WTC11 (cell line): Measurements from ENCODE around the gene PHLDA3. TPM values are rescaled to one million over a fixed set of nuclear protein-coding genes. Genes with fewer than 3 reads are reported as not detected.

Experiments used
- ATF2 ChIP-seq: sonication (generic); formaldehyde crosslinking; IDR thresholded peaks from 2 replicates; pipeline ENCODE4 v1.8.1; 2022; ENCODE audit warnings: low read depth, missing genetic modification reagents, borderline replicate concordance
- CREM ChIP-seq: sonication (generic); formaldehyde crosslinking; IDR thresholded peaks from 2 replicates; pipeline ENCODE4 v1.8.1; 2022; ENCODE audit warnings: mild to moderate bottlenecking, missing genetic modification reagents, moderate library complexity
- ETV6 ChIP-seq: sonication (generic); formaldehyde crosslinking; IDR thresholded peaks from 2 replicates; pipeline ENCODE4 v1.8.1; 2022; ENCODE audit warnings: mild to moderate bottlenecking, missing genetic modification reagents
- FOXK1 ChIP-seq: sonication (generic); formaldehyde crosslinking; IDR thresholded peaks from 2 replicates; pipeline ENCODE4 v1.8.0; 2022; ENCODE audit warnings: mild to moderate bottlenecking, moderate library complexity, missing genetic modification reagents
- FOXP1 ChIP-seq: sonication (generic); formaldehyde crosslinking; IDR thresholded peaks from 2 replicates; pipeline ENCODE4 v1.8.0; 2022; ENCODE audit warnings: missing genetic modification reagents, mild to moderate bottlenecking, moderate library complexity, borderline replicate concordance
- GABPB1 ChIP-seq: sonication (generic); formaldehyde crosslinking; IDR thresholded peaks from 2 replicates; pipeline ENCODE4 v1.8.1; 2023; ENCODE audit warnings: mild to moderate bottlenecking, missing genetic modification reagents
- GRHL2 ChIP-seq: fragments of 250-450 bp; sonication (Bioruptor Pico); IDR thresholded peaks from 2 replicates; pipeline ENCODE4 v1.8.0; 2022; ENCODE audit warnings: mild to moderate bottlenecking, moderate library complexity; ENCODE audit not compliant: insufficient replicate concordance, severe bottlenecking
- IRF2 ChIP-seq: sonication (generic); formaldehyde crosslinking; IDR thresholded peaks from 2 replicates; pipeline ENCODE4 v1.8.0; 2022; ENCODE audit warnings: low read depth, missing genetic modification reagents, borderline replicate concordance
- NFYB ChIP-seq: sonication (generic); formaldehyde crosslinking; conservative IDR thresholded peaks from 2 replicates; pipeline ENCODE4 v1.8.0; 2022; ENCODE audit warnings: low read depth, missing genetic modification reagents
- NR1H2 ChIP-seq: sonication (generic); formaldehyde crosslinking; IDR thresholded peaks from 2 replicates; pipeline ENCODE4 v1.9.0; 2021; ENCODE audit warnings: mild to moderate bottlenecking, moderate library complexity, missing genetic modification reagents
- RELA ChIP-seq: sonication (generic); formaldehyde crosslinking; IDR thresholded peaks from 2 replicates; pipeline ENCODE4 v1.8.1; 2022; ENCODE audit warnings: missing genetic modification reagents, mild to moderate bottlenecking, borderline replicate concordance
- RORB ChIP-seq: fragments of 250-450 bp; sonication (Bioruptor Pico); IDR thresholded peaks from 2 replicates; pipeline ENCODE4 v1.9.0; 2021; ENCODE audit warnings: mild to moderate bottlenecking
- SOX15 ChIP-seq: fragments of 250-450 bp; sonication (Bioruptor Pico); IDR thresholded peaks from 2 replicates; pipeline ENCODE4 v1.9.0; 2021; ENCODE audit warnings: mild to moderate bottlenecking
- SP1 ChIP-seq: sonication (generic); formaldehyde crosslinking; conservative IDR thresholded peaks from 2 replicates; pipeline ENCODE4 v1.8.1; 2022; ENCODE audit warnings: missing genetic modification reagents
- TCF7 ChIP-seq: sonication (generic); formaldehyde crosslinking; IDR thresholded peaks from 2 replicates; pipeline ENCODE4 v1.8.0; 2022; ENCODE audit warnings: mild to moderate bottlenecking, low read depth, missing genetic modification reagents, moderate library complexity
- ZNF219 ChIP-seq: sonication (generic); formaldehyde crosslinking; IDR thresholded peaks from 2 replicates; pipeline ENCODE4 v1.8.0; 2023; ENCODE audit warnings: missing genetic modification reagents, mild to moderate bottlenecking, borderline replicate concordance
- ZNF263 ChIP-seq: sonication (generic); formaldehyde crosslinking; IDR thresholded peaks from 2 replicates; pipeline ENCODE4 v1.8.1; 2022; ENCODE audit warnings: low read depth, mild to moderate bottlenecking, moderate library complexity, missing genetic modification reagents
- ZNF396 ChIP-seq: fragments of 250-450 bp; sonication (Bioruptor Pico); IDR thresholded peaks from 2 replicates; pipeline ENCODE4 v1.8.0; 2021; ENCODE audit warnings: mild to moderate bottlenecking, moderate library complexity, borderline replicate concordance
- ZNF423 ChIP-seq: fragments of 250-450 bp; sonication (Bioruptor Pico); IDR thresholded peaks from 2 replicates; pipeline ENCODE4 v2.1.2; 2022; ENCODE audit warnings: mild to moderate bottlenecking, moderate library complexity
- total RNA-seq: library from RNA; stranded (reverse); gene quantifications from 3 replicates; pipeline ENCODE4 v1.2.3, GENCODE V29; 2021
- TF ChIP-seq, protein P1 (sequence below): sonication (generic); formaldehyde crosslinking; IDR thresholded peaks from 2 replicates; pipeline ENCODE4 v1.8.0; 2022; ENCODE audit warnings: missing genetic modification reagents
- TF ChIP-seq, protein P2 (sequence below): fragments of 250-450 bp; sonication (Bioruptor Pico); IDR thresholded peaks from 2 replicates; pipeline ENCODE4 v1.9.0; 2021; ENCODE audit warnings: moderate library complexity, mild to moderate bottlenecking, inconsistent platforms, borderline replicate concordance
- TF ChIP-seq, protein P3 (sequence below): sonication (generic); formaldehyde crosslinking; IDR thresholded peaks from 2 replicates; pipeline ENCODE4 v1.8.1; 2022; ENCODE audit warnings: mild to moderate bottlenecking, missing genetic modification reagents, moderate library complexity, borderline replicate concordance
- TF ChIP-seq, protein P4 (sequence below): sonication (generic); formaldehyde crosslinking; IDR thresholded peaks from 2 replicates; pipeline ENCODE4 v1.8.1; 2023; ENCODE audit warnings: mild to moderate bottlenecking, missing genetic modification reagents, moderate library complexity
- TF ChIP-seq, protein P5 (sequence below): sonication (generic); formaldehyde crosslinking; IDR thresholded peaks from 2 replicates; pipeline ENCODE4 v1.8.0; 2023; ENCODE audit warnings: mild to moderate bottlenecking, missing genetic modification reagents
- TF ChIP-seq, protein P6 (sequence below): fragments of 250-450 bp; sonication (Bioruptor Pico); IDR thresholded peaks from 2 replicates; pipeline ENCODE4 v1.8.0; 2021; ENCODE audit warnings: mild to moderate bottlenecking

The PHLDA3 gene
- total RNA-seq, 1 experiment from 2014 or later = 95.1 TPM

- no peak for TF ChIP-seq CREM
- TF ChIP-seq RORB (CRISPR knock-in tag) = no peak
- no peak for TF ChIP-seq ZNF396 (CRISPR knock-in tag)
- peak; percentile 54 for TF ChIP-seq ETV6 (CRISPR knock-in tag)
- no peak for TF ChIP-seq NR1H2
- TF ChIP-seq ZNF263 (CRISPR knock-in tag) = no peak
- TF ChIP-seq ZNF219 (CRISPR knock-in tag) = no peak
- TF ChIP-seq, protein P1, sequence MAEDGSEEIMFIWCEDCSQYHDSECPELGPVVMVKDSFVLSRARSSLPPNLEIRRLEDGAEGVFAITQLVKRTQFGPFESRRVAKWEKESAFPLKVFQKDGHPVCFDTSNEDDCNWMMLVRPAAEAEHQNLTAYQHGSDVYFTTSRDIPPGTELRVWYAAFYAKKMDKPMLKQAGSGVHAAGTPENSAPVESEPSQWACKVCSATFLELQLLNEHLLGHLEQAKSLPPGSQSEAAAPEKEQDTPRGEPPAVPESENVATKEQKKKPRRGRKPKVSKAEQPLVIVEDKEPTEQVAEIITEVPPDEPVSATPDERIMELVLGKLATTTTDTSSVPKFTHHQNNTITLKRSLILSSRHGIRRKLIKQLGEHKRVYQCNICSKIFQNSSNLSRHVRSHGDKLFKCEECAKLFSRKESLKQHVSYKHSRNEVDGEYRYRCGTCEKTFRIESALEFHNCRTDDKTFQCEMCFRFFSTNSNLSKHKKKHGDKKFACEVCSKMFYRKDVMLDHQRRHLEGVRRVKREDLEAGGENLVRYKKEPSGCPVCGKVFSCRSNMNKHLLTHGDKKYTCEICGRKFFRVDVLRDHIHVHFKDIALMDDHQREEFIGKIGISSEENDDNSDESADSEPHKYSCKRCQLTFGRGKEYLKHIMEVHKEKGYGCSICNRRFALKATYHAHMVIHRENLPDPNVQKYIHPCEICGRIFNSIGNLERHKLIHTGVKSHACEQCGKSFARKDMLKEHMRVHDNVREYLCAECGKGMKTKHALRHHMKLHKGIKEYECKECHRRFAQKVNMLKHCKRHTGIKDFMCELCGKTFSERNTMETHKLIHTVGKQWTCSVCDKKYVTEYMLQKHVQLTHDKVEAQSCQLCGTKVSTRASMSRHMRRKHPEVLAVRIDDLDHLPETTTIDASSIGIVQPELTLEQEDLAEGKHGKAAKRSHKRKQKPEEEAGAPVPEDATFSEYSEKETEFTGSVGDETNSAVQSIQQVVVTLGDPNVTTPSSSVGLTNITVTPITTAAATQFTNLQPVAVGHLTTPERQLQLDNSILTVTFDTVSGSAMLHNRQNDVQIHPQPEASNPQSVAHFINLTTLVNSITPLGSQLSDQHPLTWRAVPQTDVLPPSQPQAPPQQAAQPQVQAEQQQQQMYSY (CRISPR knock-in tag) = 0 out of 2 replicates have a peak, but pooled peaks have one; percentile 20
- no peak for TF ChIP-seq TCF7 (CRISPR knock-in tag)
- TF ChIP-seq ATF2 (CRISPR knock-in tag) = no peak
- TF ChIP-seq SOX15 (CRISPR knock-in tag) = no peak
- TF ChIP-seq NFYB = no peak
- TF ChIP-seq SP1 (CRISPR knock-in tag) = 0 out of 2 replicates have a peak, but pooled peaks have one; percentile 34
- TF ChIP-seq, protein P2, sequence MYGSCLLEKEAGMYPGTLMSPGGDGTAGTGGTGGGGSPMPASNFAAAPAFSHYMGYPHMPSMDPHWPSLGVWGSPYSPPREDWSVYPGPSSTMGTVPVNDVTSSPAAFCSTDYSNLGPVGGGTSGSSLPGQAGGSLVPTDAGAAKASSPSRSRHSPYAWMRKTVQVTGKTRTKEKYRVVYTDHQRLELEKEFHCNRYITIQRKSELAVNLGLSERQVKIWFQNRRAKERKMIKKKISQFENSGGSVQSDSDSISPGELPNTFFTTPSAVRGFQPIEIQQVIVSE (CRISPR knock-in tag) = no peak
- no peak for TF ChIP-seq GRHL2 (CRISPR knock-in tag)
- no peak for TF ChIP-seq ZNF423 (CRISPR knock-in tag)
- TF ChIP-seq, protein P3, sequence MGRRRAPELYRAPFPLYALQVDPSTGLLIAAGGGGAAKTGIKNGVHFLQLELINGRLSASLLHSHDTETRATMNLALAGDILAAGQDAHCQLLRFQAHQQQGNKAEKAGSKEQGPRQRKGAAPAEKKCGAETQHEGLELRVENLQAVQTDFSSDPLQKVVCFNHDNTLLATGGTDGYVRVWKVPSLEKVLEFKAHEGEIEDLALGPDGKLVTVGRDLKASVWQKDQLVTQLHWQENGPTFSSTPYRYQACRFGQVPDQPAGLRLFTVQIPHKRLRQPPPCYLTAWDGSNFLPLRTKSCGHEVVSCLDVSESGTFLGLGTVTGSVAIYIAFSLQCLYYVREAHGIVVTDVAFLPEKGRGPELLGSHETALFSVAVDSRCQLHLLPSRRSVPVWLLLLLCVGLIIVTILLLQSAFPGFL = no peak
- TF ChIP-seq FOXK1 (CRISPR knock-in tag) = 0 out of 2 replicates have a peak, but pooled peaks have one; percentile 21
- TF ChIP-seq IRF2 (CRISPR knock-in tag) = no peak
- TF ChIP-seq, protein P4, sequence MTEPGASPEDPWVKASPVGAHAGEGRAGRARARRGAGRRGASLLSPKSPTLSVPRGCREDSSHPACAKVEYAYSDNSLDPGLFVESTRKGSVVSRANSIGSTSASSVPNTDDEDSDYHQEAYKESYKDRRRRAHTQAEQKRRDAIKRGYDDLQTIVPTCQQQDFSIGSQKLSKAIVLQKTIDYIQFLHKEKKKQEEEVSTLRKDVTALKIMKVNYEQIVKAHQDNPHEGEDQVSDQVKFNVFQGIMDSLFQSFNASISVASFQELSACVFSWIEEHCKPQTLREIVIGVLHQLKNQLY (CRISPR knock-in tag) = no peak
- TF ChIP-seq, protein P5, sequence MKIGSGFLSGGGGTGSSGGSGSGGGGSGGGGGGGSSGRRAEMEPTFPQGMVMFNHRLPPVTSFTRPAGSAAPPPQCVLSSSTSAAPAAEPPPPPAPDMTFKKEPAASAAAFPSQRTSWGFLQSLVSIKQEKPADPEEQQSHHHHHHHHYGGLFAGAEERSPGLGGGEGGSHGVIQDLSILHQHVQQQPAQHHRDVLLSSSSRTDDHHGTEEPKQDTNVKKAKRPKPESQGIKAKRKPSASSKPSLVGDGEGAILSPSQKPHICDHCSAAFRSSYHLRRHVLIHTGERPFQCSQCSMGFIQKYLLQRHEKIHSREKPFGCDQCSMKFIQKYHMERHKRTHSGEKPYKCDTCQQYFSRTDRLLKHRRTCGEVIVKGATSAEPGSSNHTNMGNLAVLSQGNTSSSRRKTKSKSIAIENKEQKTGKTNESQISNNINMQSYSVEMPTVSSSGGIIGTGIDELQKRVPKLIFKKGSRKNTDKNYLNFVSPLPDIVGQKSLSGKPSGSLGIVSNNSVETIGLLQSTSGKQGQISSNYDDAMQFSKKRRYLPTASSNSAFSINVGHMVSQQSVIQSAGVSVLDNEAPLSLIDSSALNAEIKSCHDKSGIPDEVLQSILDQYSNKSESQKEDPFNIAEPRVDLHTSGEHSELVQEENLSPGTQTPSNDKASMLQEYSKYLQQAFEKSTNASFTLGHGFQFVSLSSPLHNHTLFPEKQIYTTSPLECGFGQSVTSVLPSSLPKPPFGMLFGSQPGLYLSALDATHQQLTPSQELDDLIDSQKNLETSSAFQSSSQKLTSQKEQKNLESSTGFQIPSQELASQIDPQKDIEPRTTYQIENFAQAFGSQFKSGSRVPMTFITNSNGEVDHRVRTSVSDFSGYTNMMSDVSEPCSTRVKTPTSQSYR (CRISPR knock-in tag) = no peak
- TF ChIP-seq RELA = 0 out of 2 replicates have a peak, but pooled peaks have one; percentile 75
- TF ChIP-seq FOXP1 = peak; percentile 85
- TF ChIP-seq, protein P6, sequence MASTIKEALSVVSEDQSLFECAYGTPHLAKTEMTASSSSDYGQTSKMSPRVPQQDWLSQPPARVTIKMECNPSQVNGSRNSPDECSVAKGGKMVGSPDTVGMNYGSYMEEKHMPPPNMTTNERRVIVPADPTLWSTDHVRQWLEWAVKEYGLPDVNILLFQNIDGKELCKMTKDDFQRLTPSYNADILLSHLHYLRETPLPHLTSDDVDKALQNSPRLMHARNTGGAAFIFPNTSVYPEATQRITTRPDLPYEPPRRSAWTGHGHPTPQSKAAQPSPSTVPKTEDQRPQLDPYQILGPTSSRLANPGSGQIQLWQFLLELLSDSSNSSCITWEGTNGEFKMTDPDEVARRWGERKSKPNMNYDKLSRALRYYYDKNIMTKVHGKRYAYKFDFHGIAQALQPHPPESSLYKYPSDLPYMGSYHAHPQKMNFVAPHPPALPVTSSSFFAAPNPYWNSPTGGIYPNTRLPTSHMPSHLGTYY (CRISPR knock-in tag) = no peak
- peak; percentile 48; the same call in 1 of the 2 replicates for TF ChIP-seq GABPB1 (CRISPR knock-in tag)
Measured at GRCh38 chr1:201506557-201507359, 37.8 kb upstream of the PHLDA3 start, which contains the start of gene CSRP1 (continued).
